Type B pancreatic cell (in vitro differentiated cells): Measurements from ENCODE around the gene IAH1. TPM values are rescaled to one million over a fixed set of nuclear protein-coding genes. Genes with fewer than 3 reads are reported as not detected.

ENCODE experiments used
- DNase-seq: peaks from one replicate; pipeline ENCODE4 v3.0.0; 2021; ENCODE audit warnings: mixed read lengths; ENCODE audit not compliant: unreplicated experiment; ENCODE audit errors: extremely low spot score
- H3K27ac Mint-ChIP-seq: 2 replicates; pipeline ENCODE4 v1.8.0; 2021; ENCODE audit warnings: mild to moderate bottlenecking, mixed read lengths
- H3K27me3 Mint-ChIP-seq: 2 replicates; pipeline ENCODE4 v1.8.0; 2021; ENCODE audit warnings: mixed read lengths
- H3K36me3 Mint-ChIP-seq: 2 replicates; pipeline ENCODE4 v1.8.0; 2021; ENCODE audit warnings: mixed read lengths
- H3K4me1 Mint-ChIP-seq: one replicate; pipeline ENCODE4 v1.8.0; 2021; ENCODE audit warnings: mixed read lengths; ENCODE audit not compliant: unreplicated experiment
- H3K4me3 Mint-ChIP-seq: 2 replicates; pipeline ENCODE4 v1.8.0; 2021; ENCODE audit warnings: mild to moderate bottlenecking, mixed read lengths
- H3K9me3 Mint-ChIP-seq: 2 replicates; pipeline ENCODE4 v1.8.0; 2021; ENCODE audit warnings: mixed read lengths
- total RNA-seq: library from RNA; stranded (reverse); gene quantifications from 2 replicates; pipeline ENCODE4 v1.2.1, GENCODE V29; 2021; ENCODE audit warnings: low replicate concordance
- TF ChIP-seq, protein P1 (sequence below): fragments of 200-600 bp; sonication (generic); conservative IDR thresholded peaks from 2 replicates; pipeline ENCODE4 v1.5.0; 2021; ENCODE audit warnings: antibody characterized with exemption, mild to moderate bottlenecking

Gene IAH1
- total RNA-seq, 1 donor from 2014 or later: 43.9 TPM

DNA sequence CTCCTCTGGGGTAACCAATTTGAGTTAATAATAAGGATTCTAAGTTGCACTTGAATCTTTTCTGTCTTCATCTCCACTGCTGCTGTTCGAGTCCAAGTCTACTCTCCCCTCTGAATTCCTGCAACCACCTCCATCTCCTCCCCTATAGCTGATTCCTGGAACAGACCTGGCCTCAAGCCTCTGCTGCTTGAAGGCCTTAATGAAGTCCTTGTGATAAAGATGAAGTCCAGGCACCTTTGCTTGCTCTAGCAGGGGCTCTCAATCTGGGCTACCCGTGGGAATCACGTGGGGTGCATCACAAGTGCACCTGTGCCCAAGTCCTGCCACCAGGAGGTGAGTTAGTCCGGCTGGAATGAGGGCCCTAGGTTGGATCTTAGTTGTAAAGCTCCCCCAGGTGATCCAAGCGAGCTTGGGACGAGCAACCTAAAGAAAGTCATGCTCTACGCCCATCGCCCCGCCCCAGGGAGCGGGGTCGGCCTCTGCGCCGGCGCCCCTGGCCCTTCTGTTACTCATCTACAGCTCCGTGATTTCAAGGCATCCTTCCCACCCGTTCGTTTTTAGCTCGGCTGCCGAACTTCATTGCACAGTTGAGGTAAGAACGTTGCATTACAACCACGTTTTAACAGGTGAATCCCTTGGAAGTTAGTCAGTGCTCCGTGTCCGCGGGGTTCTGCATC, 905 bp upstream of the IAH1 start:
- Mint-ChIP-seq H3K4me1 (peaks cover 12% of the 10 kb centered on the region), H3K4me3 (peak overlapping the region; percentile 80), H3K27ac (peak overlapping the region; percentile 40), H3K9me3 (no peaks in the 10 kb centered on the region), H3K27me3 (no peaks in the 10 kb centered on the region), H3K36me3 (peaks cover 32% of the 10 kb centered on the region)
- TF ChIP-seq, protein P1, sequence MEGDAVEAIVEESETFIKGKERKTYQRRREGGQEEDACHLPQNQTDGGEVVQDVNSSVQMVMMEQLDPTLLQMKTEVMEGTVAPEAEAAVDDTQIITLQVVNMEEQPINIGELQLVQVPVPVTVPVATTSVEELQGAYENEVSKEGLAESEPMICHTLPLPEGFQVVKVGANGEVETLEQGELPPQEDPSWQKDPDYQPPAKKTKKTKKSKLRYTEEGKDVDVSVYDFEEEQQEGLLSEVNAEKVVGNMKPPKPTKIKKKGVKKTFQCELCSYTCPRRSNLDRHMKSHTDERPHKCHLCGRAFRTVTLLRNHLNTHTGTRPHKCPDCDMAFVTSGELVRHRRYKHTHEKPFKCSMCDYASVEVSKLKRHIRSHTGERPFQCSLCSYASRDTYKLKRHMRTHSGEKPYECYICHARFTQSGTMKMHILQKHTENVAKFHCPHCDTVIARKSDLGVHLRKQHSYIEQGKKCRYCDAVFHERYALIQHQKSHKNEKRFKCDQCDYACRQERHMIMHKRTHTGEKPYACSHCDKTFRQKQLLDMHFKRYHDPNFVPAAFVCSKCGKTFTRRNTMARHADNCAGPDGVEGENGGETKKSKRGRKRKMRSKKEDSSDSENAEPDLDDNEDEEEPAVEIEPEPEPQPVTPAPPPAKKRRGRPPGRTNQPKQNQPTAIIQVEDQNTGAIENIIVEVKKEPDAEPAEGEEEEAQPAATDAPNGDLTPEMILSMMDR: peak; percentile 31
- DNase-seq: no peak

GRCh38 chr2:9473985-9474360, 378 bp upstream of the IAH1 start:
- Mint-ChIP-seq H3K4me3 (peak overlapping the region; percentile 80), H3K4me1 (peaks cover 12% of the 10 kb centered on the region), H3K9me3 (no peaks in the 10 kb centered on the region), H3K27ac (peak overlapping the region; percentile 40), H3K36me3 (peaks cover 32% of the 10 kb centered on the region), H3K27me3 (no peaks in the 10 kb centered on the region)
- TF ChIP-seq, protein P1: no peak
- no peak for DNase-seq

DNA sequence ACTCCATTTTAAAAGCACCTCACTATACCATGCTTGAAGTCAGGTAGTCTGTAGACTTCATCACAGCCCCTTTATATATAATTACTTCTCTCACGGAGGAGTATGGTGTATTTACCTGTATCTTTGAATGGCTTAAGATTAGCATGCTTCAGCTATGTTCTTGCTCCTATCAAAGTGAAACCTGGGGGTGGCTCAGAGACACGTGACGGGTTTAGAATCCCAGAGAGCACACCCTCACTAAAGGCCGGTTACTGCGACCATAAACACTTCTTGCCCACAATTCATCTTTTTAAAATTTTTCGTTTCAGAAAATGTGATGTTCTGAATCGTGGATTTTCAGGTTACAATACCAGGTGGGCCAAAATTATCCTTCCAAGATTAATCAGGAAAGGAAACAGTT, 3.6 kb downstream of the IAH1 start:
- peaks cover 12% of the 10 kb centered on the region for H3K4me1 Mint-ChIP-seq
- TF ChIP-seq, protein P1: no peak
- no peak for DNase-seq
- no peak overlapping the region for H3K4me3 Mint-ChIP-seq
- no peak overlapping the region for H3K27ac Mint-ChIP-seq
- H3K27me3 Mint-ChIP-seq: no peaks in the 10 kb centered on the region
- no peaks in the 10 kb centered on the region for H3K9me3 Mint-ChIP-seq
- peaks cover 27% of the 10 kb centered on the region for H3K36me3 Mint-ChIP-seq

DNA sequence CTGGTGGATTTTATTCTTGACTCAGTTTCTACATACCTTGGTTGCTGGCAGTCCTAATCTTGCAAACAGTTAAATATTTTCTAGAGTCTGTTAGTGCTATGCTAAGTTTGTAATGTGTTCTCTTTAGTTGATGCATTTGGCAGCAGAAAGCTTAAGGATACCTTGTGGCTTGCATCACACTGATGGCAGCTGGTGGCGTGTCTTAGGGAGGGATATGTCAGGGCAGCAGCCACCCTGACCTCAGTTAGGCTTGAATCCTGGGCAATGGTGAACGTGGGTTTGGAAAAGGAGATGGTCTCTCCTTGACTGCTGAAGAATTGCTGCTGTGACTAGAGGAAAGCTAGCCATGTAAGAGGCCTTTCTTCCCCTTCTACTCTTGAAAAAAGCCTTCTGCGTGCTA, 4.2 kb downstream of the IAH1 start:
- Mint-ChIP-seq H3K27ac (no peak overlapping the region), H3K4me1 (peaks cover 12% of the 10 kb centered on the region), H3K27me3 (no peaks in the 10 kb centered on the region)

GRCh38 chr2:9480157-9480556, 5.8 kb downstream of the IAH1 start:
- Mint-ChIP-seq H3K36me3 (peaks cover 31% of the 10 kb centered on the region), H3K27ac (no peak overlapping the region), H3K4me3 (no peak overlapping the region)

More for the DNA sequence above, 4.2 kb downstream of the IAH1 start:
- DNase-seq: no peak
- Mint-ChIP-seq H3K36me3 (peaks cover 22% of the 10 kb centered on the region), H3K4me3 (no peak overlapping the region), H3K9me3 (no peaks in the 10 kb centered on the region)
- TF ChIP-seq, protein P1: no peak

More at GRCh38 chr2:9480157-9480556, 5.8 kb downstream of the IAH1 start:
- Mint-ChIP-seq H3K9me3 (no peaks in the 10 kb centered on the region), H3K27me3 (no peaks in the 10 kb centered on the region), H3K4me1 (peaks cover 12% of the 10 kb centered on the region)
- DNase-seq: no peak
- TF ChIP-seq, protein P1: no peak
